HG02571 (cell line): Measurements from ENCODE around the gene SPTSSB.

Source experiments
- ATAC-seq: cut with Tn5 transposase; IDR thresholded peaks from one replicate; pipeline ENCODE4 v1.9.1; 2021; ENCODE audit warnings: mild to moderate bottlenecking, moderate library complexity; ENCODE audit not compliant: unreplicated experiment

SPTSSB gene, protein sequence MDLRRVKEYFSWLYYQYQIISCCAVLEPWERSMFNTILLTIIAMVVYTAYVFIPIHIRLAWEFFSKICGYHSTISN

DNA sequence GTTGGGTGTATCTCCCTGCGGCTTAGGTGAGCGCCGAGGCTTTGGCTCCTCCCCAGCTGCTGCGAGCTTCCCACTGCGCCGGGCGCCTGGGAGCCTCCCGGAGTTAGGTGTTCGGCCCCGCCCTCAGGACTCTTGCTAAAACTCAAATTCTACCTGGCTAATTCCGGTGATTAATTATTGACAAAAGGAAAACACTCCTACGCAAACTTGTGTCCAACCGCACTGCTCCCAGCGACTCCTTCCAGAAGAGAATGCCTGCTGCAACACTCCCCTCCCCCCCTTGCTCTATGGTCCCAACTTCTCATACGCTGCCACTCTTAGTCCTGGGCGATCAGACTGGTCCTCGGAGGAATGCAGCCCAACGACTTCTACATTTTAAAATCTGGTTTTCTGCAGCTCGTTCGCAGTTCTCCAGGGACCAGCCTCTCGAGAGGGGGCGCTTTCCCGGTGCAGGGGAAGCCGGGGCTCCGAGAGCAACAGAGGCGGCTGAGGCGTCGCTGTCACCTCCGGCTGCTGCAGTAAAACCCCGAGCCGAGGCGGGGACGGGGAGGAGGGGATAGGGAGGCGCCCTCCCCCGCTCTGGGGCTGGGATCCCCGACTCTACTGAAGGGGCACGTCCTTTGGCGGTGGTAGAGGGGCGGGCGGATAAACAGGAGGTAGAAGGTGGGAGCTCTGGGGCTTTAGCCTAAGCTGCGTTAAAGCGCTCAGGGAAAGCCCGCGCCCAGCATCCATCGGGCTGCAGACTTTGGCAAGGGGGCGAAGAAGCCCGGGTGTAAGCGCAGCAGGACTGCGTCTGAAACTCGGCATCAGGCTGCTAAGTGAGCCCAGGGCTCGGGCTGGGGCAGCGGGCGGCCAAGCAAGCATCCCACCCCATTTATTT lies at the start of gene SPTSSB:
SPTSSB (minus strand) TSS at position 77 of the 880 bp plus-strand sequence. CDS start 25,194 bp downstream, outside the sequence.
- peak; percentile 54 for ATAC-seq

DNA sequence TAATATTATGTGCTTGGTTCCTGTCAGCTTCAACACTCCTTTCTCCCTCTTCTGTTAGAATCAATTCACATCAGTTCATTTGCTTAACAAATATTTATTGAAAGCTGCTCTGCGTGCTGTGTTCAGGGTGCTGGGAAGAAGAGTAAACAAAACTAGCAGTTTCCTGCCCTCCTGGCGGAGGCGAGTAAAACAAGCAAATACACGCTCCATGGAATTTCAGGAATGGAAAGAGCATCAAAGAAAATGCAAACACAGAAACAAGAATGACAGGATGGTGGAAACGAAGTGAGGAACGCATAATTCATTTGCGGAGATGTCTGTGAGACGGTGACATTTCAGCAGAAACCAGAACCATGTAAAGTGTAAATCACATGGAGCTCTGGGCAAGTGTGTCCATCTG lies 49.4 kb upstream of the SPTSSB start:
- no peak for ATAC-seq

DNA sequence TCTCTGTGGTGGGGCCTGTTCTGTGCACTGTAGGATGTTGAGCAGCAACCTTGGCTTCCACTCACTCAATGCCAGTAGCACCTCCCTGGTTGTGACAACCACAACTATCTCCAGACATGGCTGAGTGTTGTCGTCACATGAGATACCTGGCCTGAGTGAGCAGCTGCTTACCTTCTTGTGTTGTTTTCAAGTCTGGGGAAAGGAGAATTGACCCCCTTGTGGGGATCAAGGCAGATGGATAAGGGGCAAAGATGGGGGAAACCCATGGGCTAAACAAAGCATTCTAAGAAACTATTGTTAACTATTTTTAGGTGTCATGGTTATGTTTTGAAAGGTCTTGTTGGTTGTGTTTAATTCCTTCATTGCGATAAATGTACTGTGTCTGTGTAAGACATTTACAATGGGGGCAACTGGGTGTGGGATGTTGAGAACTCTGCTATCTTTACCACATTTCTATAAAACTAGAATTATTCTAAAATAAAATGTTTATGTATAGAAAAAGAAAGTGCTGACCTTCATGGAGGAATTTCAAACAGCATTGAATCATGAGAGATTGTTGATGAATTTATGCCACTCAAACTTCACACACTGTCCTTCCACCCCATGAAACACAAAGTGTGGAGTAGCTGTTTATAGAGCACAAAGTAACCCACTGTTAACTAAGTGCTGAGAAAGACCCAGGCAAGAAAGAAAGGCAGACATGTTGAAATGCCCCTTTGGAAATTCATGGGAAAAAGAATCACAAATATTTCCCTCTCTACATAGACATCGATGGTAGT lies 48.4 kb upstream of the SPTSSB start:
- no peak for ATAC-seq

DNA sequence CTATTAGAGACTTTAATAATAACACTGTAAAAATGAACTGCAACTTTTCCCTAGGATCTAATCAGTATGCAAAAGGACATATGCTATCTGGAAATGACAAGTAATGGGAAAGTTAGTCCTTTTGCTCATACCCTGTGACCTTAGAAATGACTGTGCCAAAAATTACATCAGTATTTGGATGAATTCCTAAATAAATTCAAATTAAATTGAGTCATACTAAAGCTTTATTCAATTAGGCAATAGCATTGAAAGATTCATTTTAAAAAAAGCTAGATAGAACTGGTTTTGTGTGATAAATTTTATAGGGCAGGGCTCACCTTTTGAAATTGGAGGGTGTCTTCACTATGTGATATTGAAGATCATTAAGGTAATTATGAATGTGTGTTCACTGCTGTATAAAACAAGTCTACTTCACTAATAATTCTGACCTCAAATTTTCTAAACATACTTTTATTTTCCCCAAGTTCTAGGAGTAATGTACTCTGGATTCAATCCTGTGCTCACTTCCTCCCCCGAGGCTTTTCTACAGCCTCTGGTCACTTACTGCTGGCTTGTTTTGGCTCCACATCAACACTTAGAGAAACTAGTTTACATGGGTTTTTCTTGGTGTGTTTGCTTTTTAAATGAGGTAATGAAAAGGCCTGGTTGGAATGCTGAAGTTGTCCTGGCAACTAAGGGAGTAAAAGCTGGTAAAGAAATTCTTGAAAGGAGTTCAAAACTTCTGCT lies 44.4 kb upstream of the SPTSSB start:
- no peak for ATAC-seq

DNA sequence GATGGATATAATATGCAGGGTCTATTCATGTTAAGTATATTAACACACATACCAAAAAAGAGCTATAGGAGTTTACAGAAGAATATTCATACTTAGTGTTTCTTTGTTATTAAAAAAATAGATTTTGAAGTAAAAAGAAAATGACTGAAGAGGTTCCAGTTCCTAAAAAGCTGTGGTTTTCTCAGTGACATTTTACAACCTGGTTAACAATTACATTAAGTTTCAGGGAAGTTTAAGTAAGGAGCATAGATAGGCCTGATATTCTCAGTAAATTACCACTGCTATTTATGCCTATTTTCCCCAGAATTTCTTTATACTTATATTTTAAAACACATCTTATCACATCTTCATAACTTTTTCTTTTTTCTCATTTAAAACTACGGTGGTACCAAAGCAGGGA lies 43.6 kb upstream of the SPTSSB start:
- ATAC-seq = no peak

DNA sequence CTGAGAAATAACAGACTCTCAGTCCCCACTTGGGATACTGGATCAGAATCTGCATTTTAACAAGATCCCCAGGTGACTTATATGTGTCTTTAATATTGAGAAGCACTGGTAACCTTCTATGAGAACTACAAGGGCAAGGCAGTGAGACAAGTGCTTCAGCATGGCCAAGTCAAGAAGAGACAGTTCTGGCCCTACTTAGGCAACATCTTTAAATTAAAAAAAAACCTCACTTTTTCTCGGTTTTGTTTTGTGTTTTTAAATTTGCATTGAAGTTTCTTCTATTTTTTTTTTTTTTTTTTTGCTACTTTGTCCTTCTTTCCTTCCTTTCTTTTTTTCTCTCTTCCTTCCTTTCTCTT lies 42.5 kb upstream of the SPTSSB start:
- no peak for ATAC-seq

DNA sequence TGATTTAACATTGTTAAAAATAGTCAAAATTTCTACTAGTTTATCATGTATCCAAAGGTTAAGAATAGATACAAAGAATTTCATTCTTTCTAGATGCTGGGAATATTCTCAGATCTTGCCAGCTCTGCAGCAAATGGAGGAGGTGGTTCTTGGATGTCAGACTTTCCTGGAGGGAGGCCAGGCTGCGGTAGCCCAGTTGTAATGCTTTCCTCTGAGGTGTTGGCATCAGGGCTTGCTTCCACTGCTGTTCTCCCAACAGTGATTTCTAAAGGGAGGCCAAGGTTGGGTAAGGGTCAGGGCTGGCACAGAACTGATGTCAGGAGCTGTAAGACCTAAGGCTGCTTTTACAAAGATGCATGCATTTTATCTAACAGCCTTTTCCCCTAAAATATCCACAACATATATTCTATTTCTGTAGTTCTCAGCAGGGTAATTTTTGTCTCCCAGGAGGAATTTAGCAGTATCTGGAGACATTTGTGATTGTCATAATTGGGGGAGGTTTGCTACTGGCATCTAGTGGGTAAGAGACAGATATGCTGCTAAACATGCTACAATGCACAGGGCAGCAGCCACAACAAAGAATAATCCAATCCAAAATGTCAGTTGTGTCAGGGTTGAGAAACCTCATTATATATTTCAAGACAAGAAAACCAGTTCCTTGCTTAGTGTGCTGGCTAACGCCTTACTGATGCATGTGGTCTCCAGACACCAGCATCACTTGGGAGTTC lies 42.0 kb upstream of the SPTSSB start:
- no peak for ATAC-seq

DNA sequence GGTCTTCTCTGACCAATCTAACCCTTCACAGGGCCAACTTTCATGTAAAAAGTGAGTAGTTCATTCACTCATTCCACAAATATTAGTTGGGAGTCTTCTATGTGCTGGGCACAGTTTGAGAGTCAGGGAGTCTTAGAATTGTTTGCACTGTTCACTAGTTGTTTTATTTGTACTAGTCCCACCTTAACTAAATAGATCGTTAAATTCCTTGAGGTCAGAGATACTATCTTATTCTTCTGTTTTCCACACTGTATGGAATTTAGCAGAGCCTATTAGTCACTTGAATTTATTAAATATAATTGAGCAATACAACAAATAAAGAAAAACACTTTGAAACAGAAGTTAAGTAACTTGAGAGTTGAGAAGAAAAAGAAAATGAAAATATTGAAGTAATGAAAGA lies 40.8 kb upstream of the SPTSSB start:
- no peak for ATAC-seq

DNA sequence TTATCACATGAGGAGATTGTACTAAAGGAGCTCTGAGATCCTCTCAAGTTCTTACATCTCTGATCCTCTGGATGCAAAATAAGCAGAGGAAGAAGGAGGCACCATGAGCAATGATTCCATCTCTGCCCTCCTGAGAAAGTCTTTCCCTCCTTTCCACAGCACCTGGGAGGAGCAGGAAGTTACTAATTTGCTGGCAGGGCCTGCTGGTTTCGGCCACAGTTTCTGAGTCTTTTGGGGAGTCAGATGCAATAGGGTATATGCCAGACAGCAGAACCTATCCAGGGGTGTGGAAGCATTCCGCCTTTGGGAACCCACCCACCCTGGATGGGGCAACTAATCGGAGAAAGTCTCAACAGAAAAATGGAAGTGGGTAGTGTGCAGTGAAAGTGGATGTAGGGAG lies 38.5 kb upstream of the SPTSSB start:
- ATAC-seq = no peak

DNA sequence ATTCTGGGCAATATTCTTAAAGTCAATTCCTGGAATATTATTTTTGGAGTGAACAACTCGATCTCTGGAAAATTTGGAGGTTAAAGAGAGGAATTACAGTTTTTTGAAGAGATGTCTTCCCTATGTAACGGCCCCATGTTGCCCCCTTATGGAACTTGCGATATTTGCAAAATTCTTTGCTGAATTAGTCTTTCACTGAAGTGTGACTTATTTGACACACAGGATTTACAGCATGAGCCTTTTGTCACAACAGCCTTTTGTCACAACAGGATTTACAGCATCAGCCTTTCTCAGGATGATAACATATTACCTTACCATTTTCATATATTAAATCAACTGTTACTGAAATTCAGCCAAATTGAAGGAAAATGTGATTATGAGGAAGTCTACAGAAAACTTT lies 37.8 kb upstream of the SPTSSB start:
- ATAC-seq = no peak

DNA sequence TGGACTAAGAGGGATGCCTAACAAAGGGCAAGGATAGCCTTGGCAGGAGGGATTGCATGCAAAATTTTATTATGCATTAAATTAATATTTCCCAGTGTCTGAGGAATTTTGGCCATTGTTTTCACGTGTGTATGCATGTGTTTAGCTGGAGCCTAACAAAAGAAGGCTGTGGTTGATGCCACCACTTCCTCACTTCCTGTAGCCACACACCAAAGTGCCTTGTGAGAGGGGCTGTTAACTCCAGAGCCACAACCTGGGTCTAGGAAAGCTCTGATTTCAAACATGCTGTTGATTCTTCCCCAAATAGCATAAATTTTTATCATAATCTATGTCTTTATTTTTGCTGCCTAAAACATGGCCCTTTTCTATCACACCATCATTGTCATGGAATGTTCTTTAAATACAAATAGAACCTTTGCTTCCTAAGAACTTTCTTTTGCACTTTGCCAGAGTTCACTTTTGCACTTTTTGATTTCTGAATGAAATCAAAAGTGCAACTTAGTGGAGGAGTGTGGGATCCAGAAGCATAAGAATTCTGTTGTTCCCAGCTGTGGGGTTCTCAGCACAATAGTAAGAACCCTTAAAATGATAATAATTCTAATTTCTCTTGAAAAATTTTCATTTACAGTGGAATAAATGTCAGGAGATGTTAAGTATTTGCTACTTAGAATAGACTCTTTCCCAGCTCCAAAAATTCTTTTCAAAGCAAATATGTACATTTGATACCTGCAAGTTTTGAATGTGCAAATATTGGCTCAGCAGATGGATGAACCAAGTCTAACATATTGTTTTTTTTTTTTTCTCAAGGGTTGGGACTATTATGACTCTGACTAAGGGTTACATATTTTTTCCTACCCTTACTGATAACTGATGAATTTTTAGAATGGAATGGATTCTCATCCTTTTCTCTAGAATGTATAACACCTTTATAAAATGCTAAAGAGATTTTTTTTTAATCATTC lies 35.6 kb upstream of the SPTSSB start:
- no peak for ATAC-seq

DNA sequence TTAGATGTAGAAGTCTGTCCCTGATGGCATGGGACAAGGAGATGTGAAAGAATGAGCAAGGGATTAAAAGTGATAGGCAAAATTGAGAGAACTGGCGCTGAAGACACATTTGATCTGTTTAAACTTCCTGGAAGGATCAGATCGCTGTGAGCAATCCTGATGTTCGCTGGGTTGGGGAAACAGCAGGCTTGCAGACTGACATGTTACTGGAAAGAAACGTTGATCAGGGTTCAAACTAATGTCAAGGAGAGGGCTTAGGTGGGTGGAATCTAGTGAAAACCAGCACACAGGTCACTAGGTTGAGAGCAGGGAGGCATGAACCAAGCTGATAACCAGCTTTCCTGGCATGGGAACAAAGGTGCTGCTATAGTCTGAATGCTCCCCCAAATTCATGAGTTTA lies 34.5 kb upstream of the SPTSSB start:
- ATAC-seq = no peak

DNA sequence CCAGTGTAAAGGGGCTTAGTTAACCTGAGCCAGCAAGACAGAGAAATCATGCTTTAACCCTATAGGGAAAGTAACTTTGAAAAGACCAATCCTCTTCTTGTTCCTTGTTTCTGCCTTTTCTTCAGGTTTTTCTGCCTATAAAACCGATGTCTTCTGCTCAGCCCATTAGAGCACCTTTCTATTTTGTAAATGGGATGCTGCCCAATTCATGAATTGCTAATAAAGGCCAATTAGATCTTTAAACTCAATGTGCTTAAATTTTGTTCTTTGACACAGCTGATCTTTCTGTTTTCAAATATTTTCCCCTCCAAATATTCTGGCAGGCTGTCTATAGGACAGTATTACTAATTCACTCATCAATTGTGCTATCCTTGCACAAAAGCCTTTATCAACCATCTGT lies 33.8 kb upstream of the SPTSSB start:
- ATAC-seq = no peak

DNA sequence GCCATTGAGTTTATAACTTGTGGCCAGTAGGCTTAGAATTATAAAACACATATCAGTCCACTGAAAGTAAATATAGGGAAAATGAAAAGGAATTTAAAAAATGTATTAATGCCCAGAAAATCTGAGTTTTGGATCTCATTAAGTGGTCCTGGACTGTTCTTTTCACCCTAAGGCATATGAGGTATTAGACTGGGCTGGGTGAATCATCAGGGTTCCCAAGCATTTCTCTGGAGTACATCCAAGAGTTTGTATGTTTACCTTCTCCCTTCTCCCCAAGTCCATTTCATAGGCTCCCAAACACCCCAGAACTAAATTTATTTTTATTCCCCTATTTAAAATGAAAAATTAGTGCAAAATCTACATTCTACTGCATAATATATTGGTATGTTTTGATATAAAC lies 31.9 kb upstream of the SPTSSB start:
- no peak for ATAC-seq

DNA sequence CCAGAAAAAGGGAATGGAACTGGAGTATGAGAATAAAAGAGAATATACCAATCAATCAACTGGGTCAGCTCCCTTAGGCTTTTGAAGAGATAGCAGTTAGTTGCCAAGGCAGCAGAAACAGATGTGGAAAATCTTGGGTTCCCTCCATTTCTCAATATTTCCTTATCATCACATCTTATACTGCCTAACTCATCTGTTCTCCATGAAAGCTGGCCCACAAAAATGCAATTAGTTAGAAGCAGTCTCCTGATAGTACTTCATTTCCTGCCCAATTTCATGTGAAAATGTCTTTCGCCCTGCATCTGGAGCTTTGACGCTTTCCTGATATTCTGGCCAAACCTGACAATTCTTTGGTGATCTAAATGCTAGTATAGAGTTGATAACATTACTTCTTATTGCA lies 30.1 kb upstream of the SPTSSB start:
- no peak for ATAC-seq

DNA sequence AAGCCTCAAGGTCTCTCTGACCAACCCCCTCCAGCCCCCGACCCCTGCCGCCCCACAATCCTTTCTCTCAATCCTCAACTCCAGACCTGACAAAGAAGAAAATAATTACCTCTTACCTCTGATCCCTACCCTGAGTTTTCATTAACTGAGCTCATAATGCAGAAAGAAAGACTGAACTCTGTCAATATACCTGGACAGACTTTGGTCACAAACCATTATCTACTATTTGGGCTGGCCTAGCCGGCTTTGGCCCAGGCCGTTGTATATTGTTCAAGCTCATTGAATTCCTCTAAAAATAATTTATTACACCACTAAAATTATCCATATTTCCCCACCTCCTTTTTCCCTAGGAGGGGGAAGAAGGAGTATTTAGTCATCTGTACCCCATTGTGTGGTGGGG lies 29.3 kb upstream of the SPTSSB start:
- no peak for ATAC-seq

DNA sequence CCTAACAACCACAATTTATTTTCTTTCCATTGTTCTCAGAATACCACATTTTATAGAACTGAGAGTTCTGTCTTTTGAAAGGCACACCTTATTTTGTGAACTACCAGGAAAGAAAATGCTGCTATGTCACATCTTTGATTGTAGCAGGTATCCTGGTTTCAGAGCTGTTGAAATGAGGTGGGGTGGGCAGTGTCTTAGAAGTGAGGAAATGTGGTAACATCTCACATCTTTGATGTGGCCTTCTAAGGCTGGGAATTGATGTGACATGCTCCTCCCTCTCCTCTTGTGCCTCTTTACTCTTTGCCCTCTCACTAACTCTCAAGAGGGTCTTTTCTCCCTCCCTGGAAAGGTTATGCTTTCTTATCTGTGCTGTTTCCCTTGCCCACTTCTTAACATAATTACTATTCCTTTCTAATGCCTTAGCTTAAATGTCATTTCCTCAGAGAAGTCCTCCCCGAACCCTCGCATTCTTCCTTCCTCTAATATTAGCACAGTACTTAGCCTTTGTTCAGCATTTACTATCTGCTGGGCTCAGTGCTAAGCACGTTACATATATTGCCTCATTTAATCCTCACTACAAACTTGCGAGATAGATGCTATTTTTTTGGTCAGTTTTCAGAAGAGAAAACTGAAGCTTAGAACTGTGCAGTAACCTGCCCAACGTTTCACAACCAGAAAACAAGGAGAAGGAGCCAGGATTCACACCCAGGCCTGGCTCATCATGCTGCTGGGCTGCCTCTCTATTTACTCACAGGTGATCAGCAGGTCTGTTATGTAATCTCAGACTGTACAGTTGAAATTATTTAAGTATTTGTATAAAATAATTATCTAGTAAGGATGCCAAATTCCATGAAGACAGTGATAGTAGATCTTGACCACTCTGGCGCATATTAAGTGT lies 24.0 kb upstream of the SPTSSB start:
- no peak for ATAC-seq

DNA sequence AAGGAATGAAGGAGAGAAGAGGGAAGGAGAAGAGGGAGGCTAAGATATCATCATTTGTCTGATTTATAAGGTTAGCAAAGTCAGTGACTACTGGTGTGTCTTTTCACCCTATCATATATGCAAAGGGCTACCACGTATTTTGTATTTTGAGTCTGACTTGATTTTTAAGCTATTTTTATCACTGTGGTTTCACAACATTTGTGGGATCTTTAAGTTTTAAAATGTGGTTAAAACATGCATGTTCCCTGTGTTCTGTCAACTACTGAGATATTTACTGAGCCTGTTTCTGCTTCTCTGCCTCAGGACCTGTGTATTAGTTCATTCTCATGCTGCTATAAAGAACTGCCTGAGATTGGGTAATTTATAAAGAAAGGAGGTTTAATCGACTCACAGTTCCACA lies 22.5 kb upstream of the SPTSSB start:
- no peak for ATAC-seq

DNA sequence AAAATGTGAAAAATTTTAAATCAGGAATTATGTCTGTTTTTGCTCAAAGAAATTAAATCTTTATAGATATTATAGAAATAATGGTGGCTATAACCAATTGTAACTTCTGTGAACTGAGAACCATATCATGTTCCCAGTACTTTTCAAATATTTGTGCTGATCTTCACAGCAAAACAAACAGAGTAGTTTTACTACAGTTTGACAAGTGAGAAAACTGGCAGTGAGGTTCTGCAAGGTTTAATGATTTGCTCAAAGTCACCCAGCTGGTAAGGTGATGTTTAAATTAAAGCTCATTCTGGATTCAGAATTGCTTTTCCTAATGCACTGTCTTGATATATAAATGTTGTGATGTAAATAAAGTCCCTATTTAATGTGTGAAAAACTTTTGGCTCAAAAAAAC lies 22.0 kb upstream of the SPTSSB start:
- ATAC-seq = no peak
